Loucy (cell line): ENCODE data around the gene QSOX1.

Experiments used
- H2AFZ ChIP-seq: fragments of 200-600 bp; sonication (generic); 2 replicates; pipeline ENCODE4 v1.6.0; 2016; ENCODE audit warnings: antibody characterized with exemption, mild to moderate bottlenecking, low read length, moderate library complexity
- H3F3A ChIP-seq: fragments of 200-600 bp; 2 replicates; pipeline ENCODE4 v1.6.0; 2016; ENCODE audit warnings: antibody characterized with exemption, low read depth, mild to moderate bottlenecking
- H3K27me3 ChIP-seq: fragments of 200-600 bp; sonication (generic); 2 replicates; pipeline ENCODE4 v1.6.1; 2014; ENCODE audit warnings: low read length, mild to moderate bottlenecking; ENCODE audit not compliant: insufficient read depth, poor library complexity, severe bottlenecking
- H3K36me3 ChIP-seq: fragments of 200-600 bp; sonication (generic); 2 replicates; pipeline ENCODE4 v1.6.1; 2016; ENCODE audit warnings: low read length; ENCODE audit not compliant: insufficient read depth
- H3K4me1 ChIP-seq: fragments of 200-600 bp; sonication (generic); 2 replicates; pipeline ENCODE4 v1.5.1; 2014; ENCODE audit warnings: low read length, mild to moderate bottlenecking; ENCODE audit not compliant: insufficient read depth, poor library complexity, severe bottlenecking
- H3K4me2 ChIP-seq: fragments of 200-600 bp; sonication (generic); 2 replicates; pipeline ENCODE4 v1.6.0; 2014; ENCODE audit warnings: antibody characterized with exemption, low read length, low read depth, mild to moderate bottlenecking; ENCODE audit not compliant: poor library complexity, severe bottlenecking
- H3K4me3 ChIP-seq: fragments of 200-600 bp; sonication (generic); 2 replicates; pipeline ENCODE4 v1.5.1; 2014; ENCODE audit warnings: low read length, mild to moderate bottlenecking, mixed read lengths; ENCODE audit not compliant: poor library complexity, severe bottlenecking
- H3K79me2 ChIP-seq: fragments of 200-600 bp; sonication (generic); 2 replicates; pipeline ENCODE4 v1.6.1; 2014; ENCODE audit warnings: low read length; ENCODE audit not compliant: insufficient read depth
- H3K9ac ChIP-seq: fragments of 200-600 bp; sonication (generic); 2 replicates; pipeline ENCODE4 v1.6.0; 2014; ENCODE audit warnings: mild to moderate bottlenecking, low read depth, low read length, moderate library complexity; ENCODE audit not compliant: poor library complexity, severe bottlenecking
- H3K9me2 ChIP-seq: fragments of 200-600 bp; sonication (generic); replicated peaks from 2 replicates; pipeline ENCODE4 v1.6.1; 2016; ENCODE audit warnings: low read depth, low read length, mixed read lengths
- H3K9me3 ChIP-seq: fragments of 200-600 bp; sonication (generic); 2 replicates; pipeline ENCODE4 v1.6.1; 2014; ENCODE audit warnings: mild to moderate bottlenecking, antibody characterized with exemption, low read length, low read depth; ENCODE audit not compliant: insufficient read depth
- H4K20me1 ChIP-seq: fragments of 200-600 bp; sonication (generic); 2 replicates; pipeline ENCODE4 v1.6.0; 2014; ENCODE audit warnings: antibody characterized with exemption, low read length, mild to moderate bottlenecking; ENCODE audit not compliant: insufficient read depth, poor library complexity, severe bottlenecking
- EZH2phosphoT487 ChIP-seq: fragments of 200-600 bp; IDR thresholded peaks from 2 replicates; pipeline ENCODE4 v1.6.1; 2018; ENCODE audit warnings: antibody characterized with exemption, mild to moderate bottlenecking, moderate library complexity, borderline replicate concordance
- TF ChIP-seq, protein P1 (sequence below): fragments of 200-600 bp; sonication (generic); conservative IDR thresholded peaks from 2 replicates; pipeline ENCODE4 v1.5.1; 2014; ENCODE audit warnings: mild to moderate bottlenecking, antibody characterized with exemption, low read length

QSOX1 gene

GRCh38 chr1:180248176-180248575 is 93.5 kb downstream of the QSOX1 start:
- H3F3A ChIP-seq = no peaks in the 10 kb centered on the region
- no peak overlapping the region for H2AFZ ChIP-seq
- H3K27me3 ChIP-seq = no peaks in the 10 kb centered on the region
- H3K36me3 ChIP-seq = no peaks in the 10 kb centered on the region
- H3K9me2 ChIP-seq = no peaks in the 10 kb centered on the region
- no peak overlapping the region for H3K9ac ChIP-seq
- H3K79me2 ChIP-seq = no peaks in the 10 kb centered on the region
- H3K9me3 ChIP-seq = no peaks in the 10 kb centered on the region
- H3K4me1 ChIP-seq = peaks cover 17% of the 10 kb centered on the region
- no peak for TF ChIP-seq EZH2phosphoT487
- TF ChIP-seq, protein P1, sequence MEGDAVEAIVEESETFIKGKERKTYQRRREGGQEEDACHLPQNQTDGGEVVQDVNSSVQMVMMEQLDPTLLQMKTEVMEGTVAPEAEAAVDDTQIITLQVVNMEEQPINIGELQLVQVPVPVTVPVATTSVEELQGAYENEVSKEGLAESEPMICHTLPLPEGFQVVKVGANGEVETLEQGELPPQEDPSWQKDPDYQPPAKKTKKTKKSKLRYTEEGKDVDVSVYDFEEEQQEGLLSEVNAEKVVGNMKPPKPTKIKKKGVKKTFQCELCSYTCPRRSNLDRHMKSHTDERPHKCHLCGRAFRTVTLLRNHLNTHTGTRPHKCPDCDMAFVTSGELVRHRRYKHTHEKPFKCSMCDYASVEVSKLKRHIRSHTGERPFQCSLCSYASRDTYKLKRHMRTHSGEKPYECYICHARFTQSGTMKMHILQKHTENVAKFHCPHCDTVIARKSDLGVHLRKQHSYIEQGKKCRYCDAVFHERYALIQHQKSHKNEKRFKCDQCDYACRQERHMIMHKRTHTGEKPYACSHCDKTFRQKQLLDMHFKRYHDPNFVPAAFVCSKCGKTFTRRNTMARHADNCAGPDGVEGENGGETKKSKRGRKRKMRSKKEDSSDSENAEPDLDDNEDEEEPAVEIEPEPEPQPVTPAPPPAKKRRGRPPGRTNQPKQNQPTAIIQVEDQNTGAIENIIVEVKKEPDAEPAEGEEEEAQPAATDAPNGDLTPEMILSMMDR = no peak
- no peak overlapping the region for H3K4me3 ChIP-seq
- no peaks in the 10 kb centered on the region for H4K20me1 ChIP-seq
- H3K4me2 ChIP-seq = no peak overlapping the region

DNA sequence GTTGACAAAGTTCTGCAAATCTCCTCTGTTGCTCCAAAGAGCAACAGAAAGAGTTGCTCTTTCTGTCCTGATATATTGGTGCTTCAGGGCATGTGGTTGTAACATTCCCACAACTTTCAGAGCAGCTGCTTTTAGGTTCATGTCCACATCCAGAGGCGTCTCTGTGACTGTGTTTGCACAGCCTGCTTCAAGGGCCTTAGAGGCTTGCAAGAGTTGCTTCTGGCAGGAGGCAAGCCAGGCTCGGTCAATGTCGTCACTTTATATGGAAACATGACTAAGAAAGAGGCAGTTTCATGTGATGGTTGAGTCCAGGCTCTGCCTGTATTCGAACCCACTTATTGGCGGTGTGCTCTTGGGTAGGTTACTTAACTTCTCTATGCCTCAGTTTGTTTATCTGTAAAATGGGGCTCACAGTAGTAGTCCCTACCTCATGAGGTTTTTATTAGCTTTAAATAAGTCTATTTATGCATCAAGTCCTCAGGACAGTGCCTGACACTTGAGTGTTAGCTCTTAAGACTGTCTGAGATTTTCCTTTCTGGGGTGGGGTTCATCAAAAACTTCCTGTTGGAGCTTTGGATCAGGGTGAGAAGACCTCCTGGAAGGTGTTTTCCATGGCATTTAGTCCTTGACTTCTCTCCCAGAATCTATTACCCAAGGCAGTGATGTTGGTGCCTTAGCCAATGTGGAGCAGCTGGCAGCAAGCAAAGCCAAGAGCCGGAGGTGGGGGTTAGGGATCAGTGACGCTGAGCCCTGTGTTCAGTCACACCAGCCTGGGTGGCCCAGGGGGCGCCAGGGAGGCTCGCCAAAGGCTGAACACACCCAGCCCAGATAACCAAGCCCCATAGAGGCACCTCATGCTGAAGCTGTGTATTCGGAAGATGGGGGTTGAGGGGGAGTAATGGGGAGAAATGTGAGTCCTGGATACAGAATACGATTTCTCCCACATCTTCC is 94.3 kb downstream of the QSOX1 start:
- H3K79me2 ChIP-seq = no peaks in the 10 kb centered on the region
- H3K9me3 ChIP-seq = no peaks in the 10 kb centered on the region
- no peaks in the 10 kb centered on the region for H4K20me1 ChIP-seq
- no peak overlapping the region for H3K4me2 ChIP-seq
- H3K9ac ChIP-seq = no peak overlapping the region
- no peaks in the 10 kb centered on the region for H3K27me3 ChIP-seq
- no peak overlapping the region for H2AFZ ChIP-seq
- H3K9me2 ChIP-seq = no peaks in the 10 kb centered on the region
- H3K4me1 ChIP-seq = peaks cover 17% of the 10 kb centered on the region
- H3K4me3 ChIP-seq = no peak overlapping the region
- H3K36me3 ChIP-seq = no peaks in the 10 kb centered on the region
- TF ChIP-seq EZH2phosphoT487 = no peak
- TF ChIP-seq, protein P1 = peak; percentile 70
- no peaks in the 10 kb centered on the region for H3F3A ChIP-seq

GRCh38 chr1:180249725-180250498 is 95.2 kb downstream of the QSOX1 start:
- no peaks in the 10 kb centered on the region for H3K9me2 ChIP-seq
- no peak overlapping the region for H3K4me2 ChIP-seq
- no peak overlapping the region for H3K4me3 ChIP-seq
- H3F3A ChIP-seq = no peaks in the 10 kb centered on the region
- H3K4me1 ChIP-seq = peaks cover 11% of the 10 kb centered on the region
- no peaks in the 10 kb centered on the region for H4K20me1 ChIP-seq
- no peak overlapping the region for H3K9ac ChIP-seq
- no peaks in the 10 kb centered on the region for H3K36me3 ChIP-seq
- H2AFZ ChIP-seq = no peak overlapping the region
- H3K27me3 ChIP-seq = no peaks in the 10 kb centered on the region
- TF ChIP-seq, protein P1 = no peak
- no peak for TF ChIP-seq EZH2phosphoT487
- H3K79me2 ChIP-seq = no peaks in the 10 kb centered on the region
- no peaks in the 10 kb centered on the region for H3K9me3 ChIP-seq
